H1 (cell line): ENCODE results near the gene GPS1. TPM values are rescaled to one million over a fixed set of nuclear protein-coding genes. Genes with fewer than 3 reads are reported as not detected.

Experiments
- CTCF ChIA-PET: fragments of 300-600 bp; sonication (Branson Sonifier 250); formaldehyde crosslinking; loops from one replicate; lab custom pipeline; 2021; ENCODE audit not compliant: partially characterized antibody; lab: Charles Lee
- POLR2A ChIA-PET: fragments of 300-600 bp; sonication (Branson Sonifier 250); formaldehyde crosslinking; loops from one replicate; lab custom pipeline; 2021; ENCODE audit warnings: inconsistent platforms; ENCODE audit not compliant: partially characterized antibody; lab: Charles Lee
- DNase-seq, 2 experiments: peaks; one replicate each; pipeline versions ENCODE4 v3.0.0 to v3.0.0-alpha.2; 2010 to 2022; ENCODE audit warnings: low spot score in 2 of 2, low read depth in 1 of 2, mixed read lengths in 1 of 2
- FAIRE-seq: peaks from 2 replicates; lab custom pipeline; 2011; peaks lifted over from hg19 to GRCh38; lab: Jason Lieb, UNC
- H2AFZ ChIP-seq: 2 replicates; pipeline ENCODE4 v1.8.1; 2012; ENCODE audit warnings: low read length, inconsistent platforms
- H2AK5ac ChIP-seq: 2 replicates; pipeline ENCODE4 v1.6.1; 2013; ENCODE audit warnings: low read depth, low read length
- H2BK120ac ChIP-seq: replicated peaks from 2 replicates; pipeline ENCODE3; 2013; ENCODE audit warnings: low read depth, low read length, inconsistent platforms
- H2BK12ac ChIP-seq: 2 replicates; pipeline ENCODE4 v1.6.1; 2013; ENCODE audit warnings: low read depth, low read length
- H2BK15ac ChIP-seq: 2 replicates; pipeline ENCODE4 v1.6.1; 2013; ENCODE audit warnings: low read length
- H2BK20ac ChIP-seq: 2 replicates; pipeline ENCODE4 v1.6.1; 2013; ENCODE audit warnings: low read length
- H2BK5ac ChIP-seq: 2 replicates; pipeline ENCODE4 v1.6.1; 2013; ENCODE audit warnings: low read depth, low read length
- H3K14ac ChIP-seq: 2 replicates; pipeline ENCODE4 v1.6.1; 2013; ENCODE audit warnings: inconsistent platforms; ENCODE audit not compliant: insufficient read length
- H3K18ac ChIP-seq: 2 replicates; pipeline ENCODE4 v1.6.1; 2013; ENCODE audit warnings: low read length; ENCODE audit errors: extremely low read depth
- H3K23ac ChIP-seq: 2 replicates; pipeline ENCODE4 v1.6.1; 2013; ENCODE audit warnings: inconsistent platforms; ENCODE audit not compliant: insufficient read length
- H3K23me2 ChIP-seq: 2 replicates; pipeline ENCODE4 v1.6.1; 2013; ENCODE audit warnings: low read depth, low read length
- H3K27ac ChIP-seq: 2 replicates; pipeline ENCODE4 v1.6.1; 2011; ENCODE audit warnings: low read depth, low read length, inconsistent platforms
- H3K27me3 ChIP-seq, 4 experiments: replicated peaks in 1 of 4; 1 replicate in 1 of 4; 2 replicates in 3 of 4; pipeline versions ENCODE4 v1.6.1 to v1.8.1; 2011 to 2013; ENCODE audit warnings: low read length in 3 of 4, mild to moderate bottlenecking in 3 of 4, inconsistent platforms in 2 of 4, mixed read lengths in 2 of 4, moderate library complexity in 1 of 4; ENCODE audit not compliant: control insufficient read depth in 3 of 4, insufficient read depth in 3 of 4; ENCODE audit errors: extremely low read depth in 1 of 4
- H3K36me3 ChIP-seq, 4 experiments: 2 replicates each; pipeline versions ENCODE4 v1.6.1 to v1.8.1; 2011 to 2013; ENCODE audit warnings: mild to moderate bottlenecking in 4 of 4, low read length in 3 of 4, moderate library complexity in 2 of 4, control low read depth in 1 of 4, inconsistent platforms in 1 of 4; ENCODE audit not compliant: insufficient read depth in 4 of 4, control insufficient read depth in 2 of 4
- H3K4ac ChIP-seq: replicated peaks from 2 replicates; pipeline ENCODE3; 2013; ENCODE audit warnings: low read length, low read depth, mixed read lengths, inconsistent platforms; ENCODE audit not compliant: insufficient read length
- H3K4me1 ChIP-seq, 4 experiments: replicated peaks in 1 of 4; 1 replicate in 1 of 4; 2 replicates in 3 of 4; pipeline versions ENCODE4 v1.6.1 to v1.8.1; 2011 to 2013; ENCODE audit warnings: low read length in 3 of 4, inconsistent platforms in 2 of 4, mixed read lengths in 1 of 4; ENCODE audit not compliant: insufficient read depth in 4 of 4, control insufficient read depth in 3 of 4
- H3K4me2 ChIP-seq, 2 experiments: 2 replicates each; pipeline versions ENCODE4 v1.6.1 to v1.8.1; 2011 to 2013; ENCODE audit warnings: low read depth in 2 of 2, low read length in 2 of 2, control low read depth in 1 of 2, inconsistent platforms in 1 of 2, mild to moderate bottlenecking in 1 of 2; ENCODE audit not compliant: insufficient read depth in 1 of 2
- H3K4me3 ChIP-seq, 4 experiments: fragments of 200-600, 300-600 bp in 1 of 4; sonication (generic), shearing (Covaris generic), sonication (Bioruptor Twin) in 1 of 4; 2 replicates each; pipeline versions ENCODE4 v1.5.1 to v1.8.1; 2011 to 2016; ENCODE audit warnings: low read length in 4 of 4, low read depth in 3 of 4, control low read depth in 2 of 4, inconsistent platforms in 2 of 4, mild to moderate bottlenecking in 2 of 4, mixed read lengths in 1 of 4, moderate library complexity in 1 of 4; ENCODE audit not compliant: insufficient read depth in 2 of 4; ENCODE audit errors: extremely low read depth in 1 of 4
- H3K56ac ChIP-seq: replicated peaks from 2 replicates; pipeline ENCODE3; 2013; ENCODE audit warnings: low read depth, mild to moderate bottlenecking, mixed read lengths, low read length, inconsistent platforms; ENCODE audit not compliant: insufficient read length
- H3K79me1 ChIP-seq: 2 replicates; pipeline ENCODE4 v1.6.1; 2013; ENCODE audit warnings: low read depth, low read length, control low read depth
- H3K79me2 ChIP-seq, 2 experiments: 2 replicates each; pipeline versions ENCODE4 v1.6.1 to v1.8.1; 2012 to 2013; ENCODE audit warnings: low read length in 2 of 2, mild to moderate bottlenecking in 2 of 2, inconsistent platforms in 1 of 2; ENCODE audit not compliant: insufficient read depth in 2 of 2, control insufficient read depth in 1 of 2
- H3K9ac ChIP-seq, 4 experiments: replicated peaks in 1 of 4; 1 replicate in 1 of 4; 2 replicates in 3 of 4; pipeline versions ENCODE4 v1.6.1 to v1.8.1; 2011 to 2013; ENCODE audit warnings: low read depth in 3 of 4, low read length in 3 of 4, control low read depth in 2 of 4, mild to moderate bottlenecking in 2 of 4, moderate library complexity in 2 of 4, inconsistent platforms in 1 of 4; ENCODE audit errors: extremely low read depth in 1 of 4
- H3K9me3 ChIP-seq, 2 experiments: 2 replicates each; pipeline versions ENCODE4 v1.6.1 to v1.8.1; 2012 to 2013; ENCODE audit warnings: mild to moderate bottlenecking in 2 of 2, moderate library complexity in 2 of 2, control low read depth in 1 of 2, inconsistent platforms in 1 of 2, low read depth in 1 of 2, low read length in 1 of 2, mixed read lengths in 1 of 2; ENCODE audit not compliant: insufficient read depth in 2 of 2
- H4K20me1 ChIP-seq, 2 experiments: replicated peaks in 1 of 2; 2 replicates each; pipeline versions ENCODE3 to v1.8.1; 2011 to 2013; ENCODE audit warnings: inconsistent platforms in 2 of 2, low read length in 2 of 2, mild to moderate bottlenecking in 1 of 2; ENCODE audit not compliant: insufficient read depth in 2 of 2, control insufficient read depth in 1 of 2
- H4K5ac ChIP-seq: 2 replicates; pipeline ENCODE4 v1.6.1; 2013; ENCODE audit warnings: low read length, low read depth, mixed read lengths, inconsistent platforms; ENCODE audit not compliant: insufficient read length
- H4K8ac ChIP-seq: 2 replicates; pipeline ENCODE4 v1.8.0; 2013; ENCODE audit warnings: mild to moderate bottlenecking, moderate library complexity, low read length, inconsistent platforms; ENCODE audit not compliant: insufficient read depth; ENCODE audit errors: extremely low read depth
- H4K91ac ChIP-seq: replicated peaks from 2 replicates; pipeline ENCODE3; 2013; ENCODE audit warnings: low read length, mixed read lengths, inconsistent platforms; ENCODE audit not compliant: insufficient read length
- BRCA1 ChIP-seq: IDR thresholded peaks from 2 replicates; pipeline ENCODE4 v1.6.1; 2012; ENCODE audit warnings: low read depth, low read length, improper control_type of control experiment
- CHD1 ChIP-seq: IDR thresholded peaks from 2 replicates; pipeline ENCODE4 v1.6.1; 2012; ENCODE audit warnings: low read depth, low read length, improper control_type of control experiment
- E2F6 ChIP-seq: IDR thresholded peaks from 2 replicates; pipeline ENCODE4 v1.6.1; 2012; ENCODE audit warnings: inconsistent platforms
- KDM4A ChIP-seq: IDR thresholded peaks from one replicate; pipeline ENCODE4 v1.7.1; 2012; ENCODE audit warnings: low read depth, mild to moderate bottlenecking, moderate library complexity, low read length, inconsistent platforms; ENCODE audit not compliant: severe bottlenecking
- NANOG ChIP-seq: IDR thresholded peaks from 2 replicates; pipeline ENCODE4 v1.6.1; 2011; ENCODE audit warnings: low read length, low read depth, mild to moderate bottlenecking, inconsistent platforms; ENCODE audit not compliant: insufficient read depth, poor library complexity, severe bottlenecking
- POLR2AphosphoS5 ChIP-seq: IDR thresholded peaks from 2 replicates; pipeline ENCODE4 v1.6.1; 2011; ENCODE audit warnings: low read depth, low read length
- SIN3A ChIP-seq, 2 experiments: IDR thresholded peaks in 1 of 2; conservative IDR thresholded peaks in 1 of 2; 2 replicates each; pipeline ENCODE4 v1.6.1; 2011 to 2012; ENCODE audit warnings: low read length in 2 of 2, improper control_type of control experiment in 1 of 2, low read depth in 1 of 2, mild to moderate bottlenecking in 1 of 2
- SIX5 ChIP-seq: IDR thresholded peaks from 2 replicates; pipeline ENCODE4 v1.6.1; 2011; ENCODE audit warnings: mild to moderate bottlenecking, low read depth, low read length
- SP4 ChIP-seq: IDR thresholded peaks from 2 replicates; pipeline ENCODE4 v1.6.1; 2012; ENCODE audit warnings: low read length, inconsistent platforms
- TAF7 ChIP-seq: optimal IDR thresholded peaks from 2 replicates; pipeline ENCODE3; 2011; ENCODE audit warnings: low read depth, mild to moderate bottlenecking, inconsistent platforms, low read length, moderate library complexity, borderline replicate concordance
- ZNF274 ChIP-seq: IDR thresholded peaks from 2 replicates; pipeline ENCODE4 v1.7.0; 2012; ENCODE audit warnings: low read length, borderline replicate concordance; ENCODE audit errors: extremely low read depth
- WGBS, 2 experiments: shearing (Covaris generic) in 1 of 2; methylation state at CpG; one replicate each; pipeline versions ENCODE4 v1.1.6 to v1.1.7; 2013 to 2015; ENCODE audit warnings: low lambda C conversion rate in 2 of 2, mixed read lengths in 2 of 2, inconsistent platforms in 1 of 2, low coverage in 1 of 2, missing lambda C conversion rate in 1 of 2; ENCODE audit not compliant: insufficient replicate concordance in 2 of 2, insufficient coverage in 1 of 2, insufficient read length in 1 of 2; ENCODE audit errors: extremely low coverage in 1 of 2, missing lambda C conversion rate in 1 of 2; 5-methylcytosine and 5-hydroxymethylcytosine counted together
- polyA plus RNA-seq, 7 experiments: library from polyadenylated mRNA; depleted of rRNA in 3 of 7; stranded (reverse) in 5 of 7; unstranded in 2 of 7; fragments of >200 nt in 5 of 7; fragments of 200-250 nt in 2 of 7; gene quantifications; 1 replicate in 5 of 7; 2 replicates in 1 of 7; 4 replicates in 1 of 7; pipeline versions ENCODE4 v1.2.1 to v1.2.3, GENCODE V29; 2011 to 2013; ENCODE audit warnings: missing spikeins in 2 of 7, mixed read lengths in 2 of 7
- total RNA-seq: library from RNA; stranded (reverse); fragmentation: NEBNext Ultra II Directional; extraction: Animal tissue kit (Norgen Biotek cat#: 25700); gene quantifications from 2 replicates; pipeline ENCODE4 v1.2.1, GENCODE V29; 2021

The GPS1 gene
- total and polyA plus RNA-seq, 2 of the 8 experiments (the other 6 are each of a cell fraction or from before 2014, with no cell fraction given) = 153 to 277 TPM

GRCh38 chr17:82031303-82031884 is 20.3 kb upstream of the GPS1 start, which contains the start of gene RAC3:
TSS of gene RAC3 (plus strand) at chr17:82031678. CDS start at chr17:82031762, 84 bp downstream.
- Histone ChIP-seq H2BK120ac (peak within 1 kb of the TSS; percentile 10), H3K18ac (peak within 1 kb of the TSS; percentile 71), H3K4me1 (peaks cover 0 to 13% (median 4%) of the 10 kb centered on the region in 4 experiments; a peak in 5 of 7 replicates), H3K4me2 (peak within 1 kb of the TSS; percentile 80 to 94), H3K79me2 (peaks cover 0 to 2% of the 10 kb centered on the region in 2 experiments; a peak in 1 of 4 replicates), H3K4ac (peak within 1 kb of the TSS; percentile 97), H3K56ac (peak within 1 kb of the TSS; percentile 79), H3K9ac (peak within 1 kb of the TSS in 3 of 4 experiments; percentile 48 to 69 (median 53); a peak in 4 of 7 replicates), H2BK5ac (0 out of 2 replicates have a peak within 1 kb of the TSS, but pooled peaks have one; percentile 44), H3K79me1 (peaks cover 3% of the 10 kb centered on the region; the same call in 1 of the 2 replicates), H3K27ac (no peak within 1 kb of the TSS), H4K8ac (peak within 1 kb of the TSS; percentile 80), H4K5ac (peak within 1 kb of the TSS; percentile 21), H4K91ac (peak within 1 kb of the TSS; percentile 89), H2BK15ac (no peak within 1 kb of the TSS), H3K36me3 (no peaks in the 10 kb centered on the region; a peak in 2 of 8 replicates), H3K4me3 (peak within 1 kb of the TSS; percentile 56 to 80 (median 59)), H3K14ac (no peak within 1 kb of the TSS), H2BK12ac (0 out of 2 replicates have a peak within 1 kb of the TSS, but pooled peaks have one; percentile 17), H3K23ac (no peak within 1 kb of the TSS), H2BK20ac (no peak within 1 kb of the TSS), H2AFZ (no peak within 1 kb of the TSS; the same call in 1 of the 2 replicates), H3K9me3 (no peaks in the 10 kb centered on the region), H2AK5ac (peak within 1 kb of the TSS; percentile 41; the same call in 1 of the 2 replicates), H3K27me3 (no peaks in the 10 kb centered on the region), H4K20me1 (peaks cover 2 to 19% of the 10 kb centered on the region in 2 experiments), H3K23me2 (peaks cover 7% of the 10 kb centered on the region; the same call in 1 of the 2 replicates)
- no peak for DNase-seq
- ChIA-PET CTCF (interaction anchor here (0.7 to 3.1 kb wide), 15 partner anchors 9 to 203 kb away, joined by 3 to 40 read pairs (median 8); partner anchors contain the start of genes CENPX, DUS1L and LRRC45), POLR2A (interaction anchor here (0.9 to 4.9 kb wide), 12 partner anchors 9 to 105 kb away, joined by 3 to 38 read pairs (median 10); partner anchors contain the start of genes CENPX, FASN, GPS1 and LRRC45)
- 0% methylated on average over 27 of the region's 96 CpGs; no CpG with 5 or more reads in 1 of the 2 experiments for WGBS, 2 experiments
- no peak for FAIRE-seq
- TF ChIP-seq KDM4A (peak; percentile 18), SP4 (no peak), SIN3A (conservative IDR thresholded peaks at IDR 0.05 in 1 of 2, IDR thresholded peaks at IDR 0.05 in 1 of 2; ENCODE audit: low read depth in 1 of 2, low read length in 2 of 2) (0 out of 4 replicates have a peak, but pooled peaks of 1 of the 2 experiments have one; percentile 13), POLR2AphosphoS5 (no peak), SIX5 (no peak), E2F6 (no peak), BRCA1 (no peak), NANOG (no peak), TAF7 (peak; percentile 8), CHD1 (no peak), ZNF274 (no peak)
